HCT116 (cell line): ENCODE results near the gene OR5A1. TPM values are rescaled to one million over a fixed set of nuclear protein-coding genes. Genes with fewer than 3 reads are reported as not detected.

Experiments
- ATAC-seq: fragments of 200-7000 bp; cut with Tn5 transposase; 2 replicates; pipeline ENCODE4 v1.9.1; 2020; ENCODE audit warnings: mild to moderate bottlenecking, moderate library complexity
- BruUV-seq: library from RNA; stranded (reverse); fragments of 400-500 nt; replicated peaks from 2 replicates; lab custom pipeline; 2021; lab: Mats Ljungman, UMichigan
- CTCF ChIA-PET: fragments of 300-600 bp; sonication (Branson Sonifier 250); formaldehyde crosslinking; loops from one replicate; lab custom pipeline; 2021; ENCODE audit warnings: antibody characterized with exemption; lab: Charles Lee
- POLR2A ChIA-PET: fragments of 300-600, 350-600 bp; sonication (Branson Sonifier 250); formaldehyde crosslinking; loops from one replicate; lab custom pipeline; 2021; ENCODE audit warnings: antibody characterized with exemption; lab: Charles Lee
- RAD21 ChIA-PET, 2 experiments: fragments of 300-600 bp; sonication (Branson Sonifier 250); formaldehyde crosslinking; loops; one replicate each; lab custom pipeline; 2023; ENCODE audit warnings: low total read pairs in 2 of 2; ENCODE audit not compliant: uncharacterized antibody in 2 of 2, unreplicated experiment in 2 of 2, low non-redundant PET in 1 of 2; lab: Charles Lee
- DNase-seq: peaks from one replicate; pipeline ENCODE4 v3.0.0-alpha.2; 2010; ENCODE audit warnings: low read depth, low spot score
- H2AFZ ChIP-seq: fragments of 200-600 bp; shearing (Covaris generic), sonication (generic); 2 replicates; pipeline ENCODE4 v1.6.1; 2017; ENCODE audit warnings: low read depth, mixed run types, mixed read lengths, antibody characterized with exemption, low read length; ENCODE audit not compliant: poor library complexity, severe bottlenecking
- H3K27ac ChIP-seq: 2 replicates; pipeline ENCODE4 v1.5.1; 2012; ENCODE audit warnings: low read depth, low read length
- H3K27me3 ChIP-seq: fragments of 200-600 bp; sonication (generic); 2 replicates; pipeline ENCODE4 v1.6.1; 2016; ENCODE audit warnings: mixed run types, low read length, mixed read lengths; ENCODE audit not compliant: insufficient read depth
- H3K36me3 ChIP-seq, 2 experiments: fragments of 200-500 bp in 1 of 2; fragments of 200-600 bp in 1 of 2; sonication (Bioruptor generic) in 1 of 2; sonication (generic) in 1 of 2; 2 replicates each; pipeline versions ENCODE4 v1.5.1 to v1.6.1; 2014 to 2016; ENCODE audit warnings: low read length in 2 of 2, inconsistent platforms in 1 of 2, mixed read lengths in 1 of 2, mixed run types in 1 of 2; ENCODE audit not compliant: insufficient read depth in 2 of 2, control insufficient read depth in 1 of 2
- H3K4me1 ChIP-seq, 2 experiments: fragments of 200-600 bp in 1 of 2; sonication (generic) in 1 of 2; 2 replicates each; pipeline versions ENCODE4 v1.5.1 to v1.6.1; 2012 to 2017; ENCODE audit warnings: low read length in 2 of 2, inconsistent platforms in 1 of 2, mild to moderate bottlenecking in 1 of 2, mixed read lengths in 1 of 2, mixed run types in 1 of 2, moderate library complexity in 1 of 2; ENCODE audit not compliant: insufficient read depth in 2 of 2, control insufficient read depth in 1 of 2
- H3K4me2 ChIP-seq: fragments of 200-600 bp; sonication (generic); 2 replicates; pipeline ENCODE4 v1.6.1; 2017; ENCODE audit warnings: mixed run types, low read length, mixed read lengths
- H3K4me3 ChIP-seq, 2 experiments: fragments of 200-600 bp in 1 of 2; sonication (generic) in 1 of 2; replicated peaks in 1 of 2; 2 replicates each; pipeline ENCODE4 v1.5.1; 2011 to 2016; ENCODE audit warnings: low read length in 2 of 2, control low read depth in 1 of 2, low read depth in 1 of 2, mild to moderate bottlenecking in 1 of 2, mixed read lengths in 1 of 2, mixed run types in 1 of 2
- H3K79me2 ChIP-seq: fragments of 200-600 bp; sonication (generic); 2 replicates; pipeline ENCODE4 v1.6.1; 2017; ENCODE audit warnings: mild to moderate bottlenecking, mixed run types, low read length, moderate library complexity, mixed read lengths; ENCODE audit not compliant: insufficient read depth
- H3K9ac ChIP-seq: fragments of 200-600 bp; sonication (generic); 2 replicates; pipeline ENCODE4 v1.6.1; 2016; ENCODE audit warnings: low read length, mixed read lengths
- H3K9me2 ChIP-seq: fragments of 200-600 bp; sonication (generic), shearing (Covaris generic); 2 replicates; pipeline ENCODE4 v1.6.1; 2017; ENCODE audit warnings: mixed run types, mild to moderate bottlenecking, moderate library complexity; ENCODE audit not compliant: insufficient read depth
- H3K9me3 ChIP-seq, 2 experiments: fragments of 200-500 bp in 1 of 2; fragments of 200-600 bp in 1 of 2; sonication (Bioruptor generic) in 1 of 2; sonication (generic) in 1 of 2; 2 replicates each; pipeline ENCODE4 v1.6.1; 2014 to 2017; ENCODE audit warnings: low read length in 2 of 2, mixed read lengths in 2 of 2, inconsistent platforms in 1 of 2, low read depth in 1 of 2, mild to moderate bottlenecking in 1 of 2, mixed run types in 1 of 2, moderate library complexity in 1 of 2; ENCODE audit not compliant: control insufficient read depth in 1 of 2, insufficient read depth in 1 of 2
- H4K20me1 ChIP-seq: fragments of 200-600 bp; sonication (generic), shearing (Covaris generic); 2 replicates; pipeline ENCODE4 v1.6.1; 2017; ENCODE audit warnings: mixed run types, mild to moderate bottlenecking, moderate library complexity; ENCODE audit not compliant: insufficient read depth
- CBX3 ChIP-seq: IDR thresholded peaks from 2 replicates; pipeline ENCODE4 v1.6.1; 2012; ENCODE audit warnings: low read depth
- EGR1 ChIP-seq: IDR thresholded peaks from 2 replicates; pipeline ENCODE4 v1.6.1; 2012; ENCODE audit warnings: low read depth
- ELF1 ChIP-seq: IDR thresholded peaks from 2 replicates; pipeline ENCODE4 v1.6.1; 2012; ENCODE audit warnings: low read depth, borderline replicate concordance
- EZH2phosphoT487 ChIP-seq: fragments of 200-600 bp; IDR thresholded peaks from 2 replicates; pipeline ENCODE4 v1.6.1; 2018; ENCODE audit warnings: antibody characterized with exemption, borderline replicate concordance
- FOSL1 ChIP-seq: IDR thresholded peaks from 2 replicates; pipeline ENCODE4 v1.6.1; 2012; ENCODE audit warnings: low read depth
- JUND ChIP-seq: IDR thresholded peaks from 2 replicates; pipeline ENCODE4 v1.6.1; 2012
- MAX ChIP-seq: IDR thresholded peaks from 2 replicates; pipeline ENCODE4 v1.6.1; 2012
- POLR2AphosphoS5 ChIP-seq: IDR thresholded peaks from 2 replicates; pipeline ENCODE4 v1.6.1; 2011; ENCODE audit warnings: mild to moderate bottlenecking, low read depth, low read length, moderate library complexity
- RAD21 ChIP-seq: IDR thresholded peaks from 2 replicates; pipeline ENCODE4 v1.6.1; 2012; ENCODE audit warnings: low read depth, mild to moderate bottlenecking
- REST ChIP-seq: IDR thresholded peaks from 2 replicates; pipeline ENCODE4 v1.6.1; 2012; ENCODE audit warnings: low read depth
- SP1 ChIP-seq: IDR thresholded peaks from 2 replicates; pipeline ENCODE4 v1.6.1; 2012; ENCODE audit warnings: low read depth
- SRF ChIP-seq: IDR thresholded peaks from 2 replicates; pipeline ENCODE4 v1.6.1; 2012; ENCODE audit warnings: low read depth
- TCF7L2 ChIP-seq: IDR thresholded peaks from 2 replicates; pipeline ENCODE4 v1.7.0; 2011; ENCODE audit warnings: borderline replicate concordance, inconsistent platforms; ENCODE audit not compliant: insufficient read depth, insufficient read length; ENCODE audit errors: extremely low read depth
- ZBTB33 ChIP-seq: IDR thresholded peaks from 2 replicates; pipeline ENCODE4 v1.6.1; 2011; ENCODE audit warnings: mild to moderate bottlenecking, low read length, moderate library complexity; ENCODE audit not compliant: insufficient replicate concordance; ENCODE audit errors: extremely low read depth
- ZFX ChIP-seq: fragments of 450-650 bp; IDR thresholded peaks from 2 replicates; pipeline ENCODE4 v1.6.1; 2017
- intact Hi-C: fragments of 100-400 bp; cut with micrococcal nuclease; formaldehyde crosslinking; loops from 2 replicates; pipeline ENCODE4 v1.10.0; 2022
- total RNA-seq: library from RNA; stranded (reverse); gene quantifications from one replicate; pipeline ENCODE4 v1.2.1, GENCODE V29; 2021; ENCODE audit not compliant: unreplicated experiment

Gene OR5A1
- total RNA-seq, 1 experiment from 2014 or later, result not detected

DNA sequence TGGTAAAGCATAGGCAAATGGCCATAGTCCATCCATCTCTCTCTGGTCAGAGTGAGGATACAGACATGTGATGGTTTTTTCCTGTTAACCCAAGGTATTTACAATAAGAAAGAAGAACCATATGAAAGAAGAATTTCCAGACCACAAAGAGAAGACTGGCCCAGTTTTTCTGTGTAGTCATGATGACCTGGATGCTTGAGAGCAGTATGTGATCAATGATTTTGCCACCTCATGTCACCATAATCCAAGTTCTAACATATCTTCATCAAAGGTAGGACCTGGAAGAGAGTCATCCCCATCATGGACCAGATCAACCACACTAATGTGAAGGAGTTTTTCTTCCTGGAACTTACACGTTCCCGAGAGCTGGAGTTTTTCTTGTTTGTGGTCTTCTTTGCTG is 20.4 kb downstream of the OR5A1 start, which contains the start of gene OR4D6:
Gene OR4D6 (plus strand): TSS at position 301 of the 400 bp plus-strand sequence. CDS start 0 bp downstream, at position 301.
- ATAC-seq (no peak), DNase-seq (no peak)
- no peaks in the 10 kb centered on the region for H3K4me1 ChIP-seq
- no peak within 1 kb of the TSS for H3K4me3 ChIP-seq
- TF ChIP-seq POLR2AphosphoS5 (no peak), MAX (no peak), FOSL1 (no peak), EGR1 (no peak)
- H3K36me3 ChIP-seq, result no peaks in the 10 kb centered on the region
- H3K79me2 ChIP-seq, result no peaks in the 10 kb centered on the region
- H3K9ac ChIP-seq, result no peak within 1 kb of the TSS
- intact Hi-C loops, result no loop called here
- no peaks in the 10 kb centered on the region for H3K9me3 ChIP-seq
- no peaks in the 10 kb centered on the region for H4K20me1 ChIP-seq
- no TSS peak for BruUV-seq
- ChIA-PET POLR2A (no interaction called here), CTCF (no interaction called here), RAD21 (no interaction called here)
- H3K4me2 ChIP-seq, result no peak within 1 kb of the TSS
- H3K27me3 ChIP-seq, result no peaks in the 10 kb centered on the region
- no peaks in the 10 kb centered on the region for H3K9me2 ChIP-seq
- H2AFZ ChIP-seq, result no peak within 1 kb of the TSS
- no peak within 1 kb of the TSS for H3K27ac ChIP-seq

- H3K9me3 ChIP-seq, result no peaks in the 10 kb centered on the region
- POLR2A ChIA-PET, result no interaction called here
- H3K4me1 ChIP-seq, result no peaks in the 10 kb centered on the region
- ATAC-seq, result no peak
- no peaks in the 10 kb centered on the region for H3K36me3 ChIP-seq
- no peak overlapping the region for H3K9ac ChIP-seq
- intact Hi-C loops, result no loop called here
- RAD21 ChIA-PET, result no interaction called here
- H3K9me2 ChIP-seq, result no peaks in the 10 kb centered on the region
- H3K4me2 ChIP-seq, result no peak overlapping the region
- no peaks in the 10 kb centered on the region for H3K79me2 ChIP-seq
- no peaks in the 10 kb centered on the region for H3K27me3 ChIP-seq
- H4K20me1 ChIP-seq, result no peaks in the 10 kb centered on the region
- no peak overlapping the region for H3K27ac ChIP-seq
- no peak overlapping the region for H3K4me3 ChIP-seq
- DNase-seq, result no peak
- H2AFZ ChIP-seq, result no peak overlapping the region
- BruUV-seq, result no TSS peak
- CTCF ChIA-PET, result no interaction called here
- TF ChIP-seq RAD21 (no peak), MAX (no peak), ELF1 (no peak), EGR1 (no peak), EZH2phosphoT487 (no peak), SRF (no peak), CBX3 (no peak), REST (no peak), TCF7L2 (no peak), ZBTB33 (no peak), SP1 (no peak), ZFX (no peak), POLR2AphosphoS5 (no peak), JUND (no peak)
These were observed 23.6 kb downstream of the OR5A1 start for GRCh38 chr11:59459916-59460315.
